HG03460 (cell line): ENCODE results near the gene CRABP2.
A peak's percentile ranks its signal among the peaks of the same experiment; 100 is the strongest.

Experiments
- ATAC-seq: cut with Tn5 transposase; IDR thresholded peaks from one replicate; pipeline ENCODE4 v1.9.1; 2021; ENCODE audit not compliant: unreplicated experiment

Gene CRABP2

GRCh38 chr1:156705321-156705917, at the start of gene CRABP2:
TSS of gene CRABP2 (minus strand) at chr1:156705583. CDS start at chr1:156705446, 137 bp downstream.
- ATAC-seq: no peak

- ATAC-seq: no peak
These were observed 48.8 kb upstream of the CRABP2 start for GRCh38 chr1:156754219-156754618.

- ATAC-seq: no peak
These were observed 47.6 kb upstream of the CRABP2 start for GRCh38 chr1:156752843-156753482.

- peak; percentile 58 for ATAC-seq
These were observed 46.5 kb upstream of the CRABP2 start for GRCh38 chr1:156751757-156752481.

- no peak for ATAC-seq
These were observed 46.0 kb upstream of the CRABP2 start, which contains the start of gene HDGF for GRCh38 chr1:156751451-156751756. TSS of gene HDGF (minus strand) at chr1:156751675. CDS start at chr1:156751429, 246 bp downstream.

GRCh38 chr1:156750711-156751450, 45.5 kb upstream of the CRABP2 start:
- peak; percentile 20 for ATAC-seq

- ATAC-seq: no peak
These were observed 44.8 kb upstream of the CRABP2 start for GRCh38 chr1:156750191-156750672.

- no peak for ATAC-seq
These were observed 44.2 kb upstream of the CRABP2 start for GRCh38 chr1:156749419-156750118.

GRCh38 chr1:156748670-156749418, 43.5 kb upstream of the CRABP2 start:
- no peak for ATAC-seq

- no peak for ATAC-seq
These were observed 42.6 kb upstream of the CRABP2 start for GRCh38 chr1:156747742-156748669.

- no peak for ATAC-seq
These were observed 41.6 kb upstream of the CRABP2 start for GRCh38 chr1:156746728-156747631.

- no peak for ATAC-seq
These were observed 41.0 kb upstream of the CRABP2 start for GRCh38 chr1:156746406-156746727.

GRCh38 chr1:156745881-156746280, 40.5 kb upstream of the CRABP2 start:
- no peak for ATAC-seq

- ATAC-seq: no peak
These were observed 39.5 kb upstream of the CRABP2 start for GRCh38 chr1:156744786-156745419.

- ATAC-seq: no peak
These were observed 39.0 kb upstream of the CRABP2 start for GRCh38 chr1:156744344-156744743.

- no peak for ATAC-seq
These were observed 38.3 kb upstream of the CRABP2 start for GRCh38 chr1:156743367-156744302.

- ATAC-seq: no peak
These were observed 37.4 kb upstream of the CRABP2 start for GRCh38 chr1:156742801-156743200.
